ENCODE results near the gene GDPGP1.

DNA sequence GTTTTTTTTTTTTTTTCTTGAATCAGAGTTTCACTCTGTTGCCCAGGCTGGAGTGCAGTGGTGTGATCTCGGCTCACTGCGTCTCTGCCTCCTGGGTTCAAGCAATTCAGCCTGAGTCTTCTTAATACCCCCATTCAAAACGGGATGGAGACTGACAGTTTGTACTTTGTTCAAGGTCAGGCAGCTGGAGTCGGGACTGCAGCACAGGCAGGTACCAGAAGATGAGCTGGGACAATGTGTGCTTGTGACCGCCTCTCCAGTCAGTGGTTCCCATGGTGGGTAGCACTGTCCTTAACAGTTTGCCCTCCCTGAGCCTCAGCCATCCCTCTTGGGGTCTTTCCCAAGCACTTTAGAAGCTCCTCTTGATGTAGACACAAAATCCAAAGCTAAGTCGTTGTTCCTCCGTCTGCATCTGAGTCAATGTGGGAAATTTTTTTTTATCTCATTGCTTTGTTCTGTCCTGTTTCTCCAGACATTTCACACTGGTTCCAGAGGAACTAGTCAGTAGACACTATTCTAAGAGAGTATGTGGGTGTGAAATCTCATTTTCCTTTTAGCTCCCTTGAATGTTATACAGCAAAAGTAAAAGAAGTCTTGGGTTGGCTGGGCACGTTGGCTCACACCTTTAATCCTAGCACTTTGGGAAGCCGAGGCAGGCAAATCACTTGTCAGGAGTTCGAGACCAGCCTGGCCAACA is 10.1 kb downstream of the GDPGP1 start:
- TF ChIP-seq, protein P1, sequence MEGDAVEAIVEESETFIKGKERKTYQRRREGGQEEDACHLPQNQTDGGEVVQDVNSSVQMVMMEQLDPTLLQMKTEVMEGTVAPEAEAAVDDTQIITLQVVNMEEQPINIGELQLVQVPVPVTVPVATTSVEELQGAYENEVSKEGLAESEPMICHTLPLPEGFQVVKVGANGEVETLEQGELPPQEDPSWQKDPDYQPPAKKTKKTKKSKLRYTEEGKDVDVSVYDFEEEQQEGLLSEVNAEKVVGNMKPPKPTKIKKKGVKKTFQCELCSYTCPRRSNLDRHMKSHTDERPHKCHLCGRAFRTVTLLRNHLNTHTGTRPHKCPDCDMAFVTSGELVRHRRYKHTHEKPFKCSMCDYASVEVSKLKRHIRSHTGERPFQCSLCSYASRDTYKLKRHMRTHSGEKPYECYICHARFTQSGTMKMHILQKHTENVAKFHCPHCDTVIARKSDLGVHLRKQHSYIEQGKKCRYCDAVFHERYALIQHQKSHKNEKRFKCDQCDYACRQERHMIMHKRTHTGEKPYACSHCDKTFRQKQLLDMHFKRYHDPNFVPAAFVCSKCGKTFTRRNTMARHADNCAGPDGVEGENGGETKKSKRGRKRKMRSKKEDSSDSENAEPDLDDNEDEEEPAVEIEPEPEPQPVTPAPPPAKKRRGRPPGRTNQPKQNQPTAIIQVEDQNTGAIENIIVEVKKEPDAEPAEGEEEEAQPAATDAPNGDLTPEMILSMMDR (conservative IDR thresholded peaks at IDR 0.05; ENCODE audit: low read depth, low read length), result no peak
- TF ChIP-seq EZH2 (IDR thresholded peaks at IDR 0.05; ENCODE audit: borderline replicate concordance, low read depth, low read length, poor library complexity, severe bottlenecking), result no peak

Data from A673 (cell line).